ENCODE measurements around the gene DDIT3. TPM values are rescaled to one million over a fixed set of nuclear protein-coding genes. Genes with fewer than 3 reads are reported as not detected.

The DDIT3 gene
- total and polyA plus RNA-seq, 2 donors (not counting 1 experiment from before 2014, with no cell fraction given): 57.8 to 265 TPM

DNA sequence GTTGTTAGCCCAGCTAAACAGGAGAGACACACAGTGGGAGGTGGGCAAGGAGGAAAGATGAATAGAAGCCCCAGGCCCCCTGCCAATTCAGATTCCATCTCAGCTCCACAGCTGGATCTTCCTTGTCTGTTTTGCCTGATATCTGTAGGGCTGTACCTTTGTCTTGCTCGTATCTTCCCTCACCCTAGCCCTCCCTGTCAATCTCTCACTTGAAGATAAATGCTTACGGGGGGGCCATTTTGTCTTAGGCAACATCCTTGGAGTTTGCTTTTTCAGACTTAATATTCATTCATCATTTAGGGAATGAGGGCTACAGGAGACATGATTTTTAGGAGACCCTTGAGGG, 32.0 kb upstream of the DDIT3 start:
- H2AFZ ChIP-seq (ENCODE audit: low read length): no peak overlapping the region
- H3K79me2 ChIP-seq (ENCODE audit: control insufficient read depth, insufficient read depth, low read length): no peaks in the 10 kb centered on the region
- H3K9me3 ChIP-seq (ENCODE audit: control insufficient read depth, insufficient read depth, low read depth, low read length): no peaks in the 10 kb centered on the region
- H3K4me1 ChIP-seq (ENCODE audit: control insufficient read depth, extremely low read depth, insufficient read depth, low read length): peaks cover 4% of the 10 kb centered on the region
- no peaks in the 10 kb centered on the region for H3K36me3 ChIP-seq (ENCODE audit: control insufficient read depth, insufficient read depth, low read length)
- no peak for DNase-seq (ENCODE audit: low read depth in 2 of 2)
- H4K20me1 ChIP-seq (ENCODE audit: control insufficient read depth, extremely low read depth, insufficient read depth, low read length): no peaks in the 10 kb centered on the region
- H3K27ac ChIP-seq (ENCODE audit: insufficient read depth, low read length): no peak overlapping the region
- no peak overlapping the region for H3K4me2 ChIP-seq (ENCODE audit: extremely low read depth, insufficient read depth, low read length)
- H3K9ac ChIP-seq (ENCODE audit: insufficient read depth, low read length): no peak overlapping the region
- no peak overlapping the region for H3K4me3 ChIP-seq (replicated peaks in 1 of 4; ENCODE audit: control extremely low read depth in 1 of 4, insufficient read depth in 1 of 4, low read depth in 3 of 4, low read length in 4 of 4)
- TF ChIP-seq EZH2 (IDR thresholded peaks at IDR 0.05; ENCODE audit: low read length, missing control alignments) (no peak), CTCF (conservative IDR thresholded peaks at IDR 0.05 in 1 of 2, IDR thresholded peaks at IDR 0.05 in 1 of 2; ENCODE audit: low read depth in 1 of 2, low read length in 2 of 2) (no peak)
- peaks cover 16% of the 10 kb centered on the region for H3K27me3 ChIP-seq (ENCODE audit: control insufficient read depth, insufficient read depth, low read length)

- H3K9ac ChIP-seq (ENCODE audit: insufficient read depth, low read length): no peak overlapping the region
- no peak overlapping the region for H3K4me3 ChIP-seq (replicated peaks in 1 of 4; ENCODE audit: control extremely low read depth in 1 of 4, insufficient read depth in 1 of 4, low read depth in 3 of 4, low read length in 4 of 4)
- H4K20me1 ChIP-seq (ENCODE audit: control insufficient read depth, extremely low read depth, insufficient read depth, low read length): no peaks in the 10 kb centered on the region
- H3K27me3 ChIP-seq (ENCODE audit: control insufficient read depth, insufficient read depth, low read length): peaks cover 16% of the 10 kb centered on the region
- H3K27ac ChIP-seq (ENCODE audit: insufficient read depth, low read length): no peak overlapping the region
- no peaks in the 10 kb centered on the region for H3K9me3 ChIP-seq (ENCODE audit: control insufficient read depth, insufficient read depth, low read depth, low read length)
- no peak for TF ChIP-seq CTCF (conservative IDR thresholded peaks at IDR 0.05 in 1 of 2, IDR thresholded peaks at IDR 0.05 in 1 of 2; ENCODE audit: low read depth in 1 of 2, low read length in 2 of 2)
- no peak for TF ChIP-seq EZH2 (IDR thresholded peaks at IDR 0.05; ENCODE audit: low read length, missing control alignments)
- peaks cover 4% of the 10 kb centered on the region for H3K4me1 ChIP-seq (ENCODE audit: control insufficient read depth, extremely low read depth, insufficient read depth, low read length)
- no peak overlapping the region for H3K4me2 ChIP-seq (ENCODE audit: extremely low read depth, insufficient read depth, low read length)
- H3K36me3 ChIP-seq (ENCODE audit: control insufficient read depth, insufficient read depth, low read length): no peaks in the 10 kb centered on the region
- H2AFZ ChIP-seq (ENCODE audit: low read length): no peak overlapping the region
- DNase-seq (ENCODE audit: low read depth in 2 of 2): no peak
- H3K79me2 ChIP-seq (ENCODE audit: control insufficient read depth, insufficient read depth, low read length): no peaks in the 10 kb centered on the region
These were observed 31.5 kb upstream of the DDIT3 start for GRCh38 chr12:57551637-57552305.

- Histone ChIP-seq H3K27ac (ENCODE audit: insufficient read depth, low read length) (no peak overlapping the region), H3K4me2 (ENCODE audit: extremely low read depth, insufficient read depth, low read length) (no peak overlapping the region), H3K36me3 (ENCODE audit: control insufficient read depth, insufficient read depth, low read length) (peaks cover 1% of the 10 kb centered on the region), H2AFZ (ENCODE audit: low read length) (no peak overlapping the region), H3K27me3 (ENCODE audit: control insufficient read depth, insufficient read depth, low read length) (peaks cover 16% of the 10 kb centered on the region), H3K4me3 (replicated peaks in 1 of 4; ENCODE audit: control extremely low read depth in 1 of 4, insufficient read depth in 1 of 4, low read depth in 3 of 4, low read length in 4 of 4) (peak overlapping the region in 2 of 4 experiments; percentile 31 to 64), H3K9ac (ENCODE audit: insufficient read depth, low read length) (no peak overlapping the region), H3K4me1 (ENCODE audit: control insufficient read depth, extremely low read depth, insufficient read depth, low read length) (peaks cover 7% of the 10 kb centered on the region), H3K79me2 (ENCODE audit: control insufficient read depth, insufficient read depth, low read length) (peaks cover 9% of the 10 kb centered on the region), H4K20me1 (ENCODE audit: control insufficient read depth, extremely low read depth, insufficient read depth, low read length) (no peaks in the 10 kb centered on the region), H3K9me3 (ENCODE audit: control insufficient read depth, insufficient read depth, low read depth, low read length) (no peaks in the 10 kb centered on the region)
- DNase-seq (ENCODE audit: low read depth in 2 of 2): no peak
- TF ChIP-seq CTCF (conservative IDR thresholded peaks at IDR 0.05 in 1 of 2, IDR thresholded peaks at IDR 0.05 in 1 of 2; ENCODE audit: low read depth in 1 of 2, low read length in 2 of 2): no peak
- no peak for TF ChIP-seq EZH2 (IDR thresholded peaks at IDR 0.05; ENCODE audit: low read length, missing control alignments)
These were observed 30.6 kb upstream of the DDIT3 start for GRCh38 chr12:57550641-57551549.
